CMK (cell line): ENCODE data around the gene DMXL1.

Experiments used
- DNase-seq: peaks from one replicate; pipeline ENCODE4 v3.0.0-alpha.2; 2010; ENCODE audit warnings: low read depth

DMXL1 gene

GRCh38 chr5:119289438-119290044 lies 218.7 kb downstream of the DMXL1 start:
- DNase-seq: no peak

- no peak for DNase-seq
Measured at GRCh38 chr5:119290161-119290569, 219.3 kb downstream of the DMXL1 start.

GRCh38 chr5:119290607-119291006 lies 219.7 kb downstream of the DMXL1 start:
- no peak for DNase-seq

GRCh38 chr5:119291056-119291455 lies 220.2 kb downstream of the DMXL1 start:
- no peak for DNase-seq

- DNase-seq: no peak
Measured at GRCh38 chr5:119291877-119292276, 221.0 kb downstream of the DMXL1 start.

GRCh38 chr5:119292701-119293515 lies 222.0 kb downstream of the DMXL1 start:
- DNase-seq: no peak

GRCh38 chr5:119293516-119293829 lies 222.6 kb downstream of the DMXL1 start:
- DNase-seq: no peak
